Right hindlimb (tissue), 1 donor: ENCODE data around the gene SPACA5.
"Not testable (repeated sequence)": the region's sequence is repeated elsewhere in the genome, so short reads cannot be mapped to it uniquely, and the experiment has no call there.

ENCODE experiments used
- DNase-seq: peaks from one replicate; pipeline ENCODE4 v3.0.0-alpha.2; 2018

The SPACA5 gene

GRCh38 chrX:48006688-48007087 is at the start of gene SPACA5:
Gene SPACA5, plus strand, starts transcription at chrX:48006988. Its CDS starts 815 bp downstream, at chrX:48007803.
- DNase-seq: not testable (repeated sequence)

- DNase-seq: peak; percentile 21
Measured at GRCh38 chrX:47958206-47958605, 48.6 kb upstream of the SPACA5 start.

GRCh38 chrX:47958761-47959342 is 47.9 kb upstream of the SPACA5 start:
- DNase-seq: no peak

GRCh38 chrX:47960406-47960805 is 46.4 kb upstream of the SPACA5 start:
- no peak for DNase-seq

GRCh38 chrX:47961830-47962229 is 45.0 kb upstream of the SPACA5 start:
- not testable (repeated sequence) for DNase-seq

- not testable (repeated sequence) for DNase-seq
Measured at GRCh38 chrX:47965526-47965925, 41.3 kb upstream of the SPACA5 start.

GRCh38 chrX:47973235-47973634 is 33.6 kb upstream of the SPACA5 start:
- DNase-seq: no peak

- no peak for DNase-seq
Measured at GRCh38 chrX:47976254-47977151, 30.3 kb upstream of the SPACA5 start.

- no peak for DNase-seq
Measured at GRCh38 chrX:47991263-47992094, 15.3 kb upstream of the SPACA5 start.

GRCh38 chrX:47992095-47992380 is 14.8 kb upstream of the SPACA5 start:
- no peak for DNase-seq

- no peak for DNase-seq
Measured at GRCh38 chrX:47992669-47993068, 14.1 kb upstream of the SPACA5 start.

- DNase-seq: no peak
Measured at GRCh38 chrX:48001260-48001659, 5.5 kb upstream of the SPACA5 start.

- DNase-seq: no peak
Measured at GRCh38 chrX:48002319-48002718, 4.5 kb upstream of the SPACA5 start.

GRCh38 chrX:48002929-48003328 is 3.9 kb upstream of the SPACA5 start:
- DNase-seq: no peak

- no peak for DNase-seq
Measured at GRCh38 chrX:48003367-48003757, 3.4 kb upstream of the SPACA5 start.

GRCh38 chrX:48003758-48004457 is 2.9 kb upstream of the SPACA5 start, which contains the start of gene ZNF182:
Gene ZNF182, minus strand, starts transcription at chrX:48003989. Its CDS starts 1,380 bp downstream, at chrX:48002609.
- DNase-seq: peak; percentile 94

GRCh38 chrX:48009445-48009960 is 2.7 kb downstream of the SPACA5 start:
- DNase-seq: not testable (repeated sequence)

- DNase-seq: not testable (repeated sequence)
Measured at GRCh38 chrX:48016583-48017310, 10.0 kb downstream of the SPACA5 start.

GRCh38 chrX:48019892-48020291 is 13.1 kb downstream of the SPACA5 start:
- not testable (repeated sequence) for DNase-seq

- DNase-seq: not testable (repeated sequence)
Measured at GRCh38 chrX:48020472-48020871, 13.7 kb downstream of the SPACA5 start.

GRCh38 chrX:48021026-48021900 is 14.5 kb downstream of the SPACA5 start:
- DNase-seq: peak; percentile 89
